Amygdala (tissue), 56 donors: Measurements from ENCODE around the gene PRSS53.

ENCODE experiments used
- DNase-seq, 56 donors: peaks; one replicate each; lab custom pipeline; 2025; lab: John Stamatoyannopoulos, UW

PRSS53 gene

GRCh38 chr16:31061126-31061812 is 27.5 kb downstream of the PRSS53 start:
- DNase-seq = no peak

GRCh38 chr16:31055613-31056012 is 33.1 kb downstream of the PRSS53 start:
- DNase-seq = no peak

- DNase-seq = no peak
Observed at GRCh38 chr16:31052114-31052513, 36.6 kb downstream of the PRSS53 start.

- DNase-seq = no peak
Observed at GRCh38 chr16:31050280-31051030, 38.3 kb downstream of the PRSS53 start.

GRCh38 chr16:31043898-31044481 is 44.8 kb downstream of the PRSS53 start:
- no peak for DNase-seq

- no peak for DNase-seq
Observed at GRCh38 chr16:31043352-31043751, 45.4 kb downstream of the PRSS53 start.

GRCh38 chr16:31042866-31043265 is 45.9 kb downstream of the PRSS53 start:
- DNase-seq = no peak

- peak in 14 of 56 donors; percentile 2 to 57 (median 18) for DNase-seq
Observed at GRCh38 chr16:31038993-31039392, 49.8 kb downstream of the PRSS53 start.

- DNase-seq = no peak
Observed at GRCh38 chr16:31036691-31037090, 52.1 kb downstream of the PRSS53 start.

- DNase-seq = peak; percentile 9 to 91 (median 78)
Observed at GRCh38 chr16:31033709-31034492, 54.8 kb downstream of the PRSS53 start.
